ENCODE measurements around the gene TMEM256.

- TF ChIP-seq EZH2 (IDR thresholded peaks at IDR 0.05): no peak
- TF ChIP-seq POLR2AphosphoS5 (IDR thresholded peaks at IDR 0.05; ENCODE audit: borderline replicate concordance, low read depth, low read length): no peak
- TF ChIP-seq FOXP2 (optimal IDR thresholded peaks at IDR 0.05; ENCODE audit: control extremely low read depth, extremely low read length, insufficient read depth): no peak
These were observed 28.4 kb upstream of the TMEM256 start for GRCh38 chr17:7432296-7432695.
